Iris pigment epithelial cell (primary cell): ENCODE measurements around the gene PHACTR1.
"Not testable (repeated sequence)": the region's sequence is repeated elsewhere in the genome, so short reads cannot be mapped to it uniquely, and the experiment has no call there.

Source experiments
- DNase-seq: peaks from one replicate; pipeline ENCODE4 v3.0.0-alpha.2; 2011; ENCODE audit warnings: low read depth

Gene PHACTR1

GRCh38 chr6:13159822-13160221 is 443.3 kb downstream of the PHACTR1 start:
- not testable (repeated sequence) for DNase-seq

- DNase-seq, result no peak
These were observed 446.8 kb downstream of the PHACTR1 start for GRCh38 chr6:13163161-13163944.

- DNase-seq, result no peak
These were observed 447.7 kb downstream of the PHACTR1 start for GRCh38 chr6:13164291-13164690.

- no peak for DNase-seq
These were observed 449.1 kb downstream of the PHACTR1 start for GRCh38 chr6:13165502-13166172.

GRCh38 chr6:13166269-13166668 is 449.7 kb downstream of the PHACTR1 start:
- no peak for DNase-seq

- DNase-seq, result no peak
These were observed 450.3 kb downstream of the PHACTR1 start for GRCh38 chr6:13166916-13167315.

GRCh38 chr6:13172291-13172690 is 455.7 kb downstream of the PHACTR1 start:
- no peak for DNase-seq

GRCh38 chr6:13175087-13175486 is 458.5 kb downstream of the PHACTR1 start:
- no peak for DNase-seq

DNA sequence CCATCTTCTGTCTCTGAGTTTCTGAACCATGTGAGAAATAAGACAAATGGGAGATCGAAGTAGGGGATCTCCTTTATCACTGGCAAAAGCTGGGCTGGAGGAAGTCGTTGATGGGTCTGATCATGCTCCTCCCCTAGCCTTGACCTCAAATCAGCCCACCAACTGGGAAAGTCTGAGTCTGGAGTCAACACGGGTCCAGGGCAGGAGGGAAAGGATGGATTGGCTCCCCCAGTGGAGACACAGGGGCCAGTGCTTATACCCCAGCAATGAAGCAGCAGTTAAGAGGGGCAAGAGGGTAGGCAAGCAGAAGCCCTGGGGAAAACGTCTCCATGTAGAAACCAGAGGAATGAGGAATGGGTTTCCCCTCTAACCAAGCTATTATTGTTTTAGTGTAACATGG is 459.2 kb downstream of the PHACTR1 start:
- no peak for DNase-seq

DNA sequence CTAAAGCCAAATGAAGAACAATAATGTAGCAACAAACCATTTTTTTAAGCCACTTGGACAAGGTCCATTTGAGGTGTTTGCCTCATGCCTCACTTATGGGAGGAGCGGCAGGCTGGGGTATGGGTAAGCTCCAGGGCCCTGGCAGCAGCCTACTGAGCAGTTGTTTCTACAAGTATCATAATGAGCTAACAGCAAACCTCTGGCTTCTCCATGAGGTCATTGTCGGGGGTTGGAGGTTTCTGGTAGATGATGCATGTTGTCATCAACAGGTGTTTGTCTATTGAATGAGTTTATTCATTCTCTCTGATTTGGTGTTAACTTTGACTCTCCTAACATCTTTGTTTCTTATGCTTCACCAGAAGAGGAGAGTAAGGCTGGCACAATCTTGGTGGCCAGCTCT is 461.1 kb downstream of the PHACTR1 start:
- no peak for DNase-seq

DNA sequence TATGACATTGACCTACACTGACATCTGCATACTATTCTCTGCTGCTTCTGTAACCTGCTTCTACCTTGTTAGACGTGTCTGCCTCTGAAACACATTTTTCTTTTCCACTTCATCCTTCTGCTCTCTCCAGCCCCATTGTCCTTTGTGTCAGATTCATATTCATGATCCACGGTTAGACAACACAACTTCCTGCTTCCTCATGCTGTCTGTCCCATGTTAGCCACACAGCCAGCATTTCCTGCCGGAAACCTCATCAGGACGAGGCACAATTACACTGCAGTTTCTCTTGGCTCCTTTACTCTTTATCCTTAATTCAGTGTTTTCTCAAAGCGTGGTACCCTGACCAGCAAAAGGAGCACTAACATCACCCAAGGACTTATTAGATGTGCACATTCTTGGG is 461.5 kb downstream of the PHACTR1 start:
- no peak for DNase-seq

- DNase-seq, result no peak
These were observed 464.0 kb downstream of the PHACTR1 start for GRCh38 chr6:13180538-13180937.

- DNase-seq, result no peak
These were observed 464.8 kb downstream of the PHACTR1 start for GRCh38 chr6:13181393-13181792.

DNA sequence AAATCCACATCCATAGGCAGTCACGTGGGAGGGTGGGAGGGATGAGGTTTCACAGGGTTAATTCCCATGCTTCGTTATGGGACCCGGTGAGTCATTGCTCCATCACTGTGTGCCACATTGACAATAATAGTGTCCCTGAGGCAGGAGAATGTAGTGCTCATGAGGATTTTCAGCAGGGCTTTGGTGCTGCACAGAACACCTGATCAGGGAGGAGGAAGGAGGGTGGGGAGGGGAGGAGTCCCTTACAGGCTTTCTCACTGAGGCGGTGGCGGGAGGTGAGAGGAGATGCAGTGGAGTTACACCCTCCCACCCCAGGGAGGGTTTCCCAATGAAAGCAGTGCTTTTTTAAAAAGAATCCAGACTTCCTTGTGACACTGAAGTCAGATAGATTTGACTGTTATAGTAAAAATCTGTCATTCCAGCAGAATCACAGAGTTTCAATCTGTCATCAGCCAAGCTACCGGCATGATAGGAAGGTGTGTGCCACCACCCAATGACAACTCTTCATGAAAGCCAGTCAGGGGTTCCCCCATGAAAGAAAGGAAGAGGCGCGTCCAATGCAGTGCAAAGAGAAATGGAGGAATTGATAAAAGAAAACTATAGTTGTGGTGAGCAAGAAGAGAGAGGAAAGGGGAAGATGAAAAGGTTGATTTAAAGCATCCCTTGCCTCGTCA is 467.0 kb downstream of the PHACTR1 start:
- no peak for DNase-seq

DNA sequence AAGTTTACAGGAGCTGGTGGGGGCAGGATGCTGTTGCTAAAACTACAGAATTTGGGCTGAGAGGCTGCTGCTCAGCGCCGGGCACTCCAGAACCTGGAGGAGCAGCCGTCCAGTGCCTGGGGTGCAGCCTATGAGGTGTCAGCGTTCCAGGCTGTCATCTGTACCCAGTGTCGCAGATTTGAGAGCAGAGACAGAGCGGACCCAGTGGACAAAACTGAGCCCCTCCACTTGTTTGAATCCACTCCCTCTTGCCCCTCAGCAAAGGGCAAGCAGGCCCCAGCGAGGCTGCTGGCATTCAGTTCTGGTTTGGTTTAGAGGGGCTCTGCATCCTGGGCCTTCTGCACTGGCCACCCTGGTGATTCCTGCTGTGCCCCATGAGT is 467.5 kb downstream of the PHACTR1 start:
- DNase-seq, result no peak

DNA sequence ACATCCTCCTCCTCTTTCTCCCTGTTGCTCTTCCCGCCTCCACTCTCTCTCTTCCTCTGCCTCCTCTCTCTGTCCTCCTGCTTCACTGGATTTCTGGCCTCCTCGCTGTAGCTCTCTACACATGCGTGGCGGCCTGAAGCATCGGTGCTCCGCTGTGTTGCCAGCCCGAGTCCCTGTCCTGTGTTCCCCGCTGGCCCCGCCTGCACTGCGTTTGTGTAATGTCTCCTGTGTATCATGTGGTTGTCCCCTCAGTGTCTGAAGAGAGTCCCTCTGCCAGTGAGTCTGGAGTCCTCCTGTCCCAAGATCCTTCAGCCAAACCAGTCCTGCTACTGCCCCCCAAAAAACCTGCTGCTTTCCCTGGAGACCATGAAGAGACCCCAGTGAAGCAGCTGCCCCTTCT is 468.0 kb downstream of the PHACTR1 start:
- no peak for DNase-seq

DNA sequence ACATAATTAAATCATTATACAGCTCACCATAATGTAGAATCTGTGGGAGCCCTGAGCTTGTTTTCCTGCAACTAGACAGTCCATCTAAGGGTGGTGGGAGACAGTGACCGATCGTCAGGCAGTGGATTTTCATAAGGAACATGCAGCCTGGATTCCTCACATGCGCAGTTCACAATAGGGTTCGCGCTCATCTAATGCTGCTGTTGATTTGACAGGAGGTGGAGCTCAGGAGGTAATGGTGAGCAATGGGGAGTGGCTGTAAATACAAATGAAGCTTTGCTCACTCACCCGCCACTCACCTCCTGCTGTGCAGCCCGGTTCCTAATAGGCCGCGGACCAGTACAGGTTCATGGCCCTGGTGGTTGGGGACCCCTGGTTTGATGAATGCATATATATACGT is 470.3 kb downstream of the PHACTR1 start:
- no peak for DNase-seq

GRCh38 chr6:13187692-13188091 is 471.1 kb downstream of the PHACTR1 start:
- DNase-seq, result no peak

GRCh38 chr6:13188306-13188705 is 471.7 kb downstream of the PHACTR1 start:
- DNase-seq, result no peak

- no peak for DNase-seq
These were observed 473.1 kb downstream of the PHACTR1 start for GRCh38 chr6:13189710-13190109.

- peak; percentile 64 for DNase-seq
These were observed 473.8 kb downstream of the PHACTR1 start for GRCh38 chr6:13190376-13190775.

- no peak for DNase-seq
These were observed 474.9 kb downstream of the PHACTR1 start for GRCh38 chr6:13191461-13191860.

GRCh38 chr6:13194852-13195251 is 478.3 kb downstream of the PHACTR1 start:
- DNase-seq, result peak; percentile 74
